Measurements from ENCODE around the gene LRMDA. TPM values are rescaled to one million over a fixed set of nuclear protein-coding genes. Genes with fewer than 3 reads are reported as not detected.

LRMDA gene
- total and polyA plus RNA-seq, 10 of the 15 experiments (the other 5 are each of a cell fraction or from before 2014, with no cell fraction given) = 0.07 to 0.54 (median 0.29) TPM; not detected in 4

- DNase-seq (ENCODE audit: low read depth, low spot score) (no peak), ATAC-seq (no peak), FAIRE-seq (no peak)
- no peaks in the 10 kb centered on the region for H3K36me3 ChIP-seq (ENCODE audit: control insufficient read depth in 2 of 2, insufficient read depth in 2 of 2, low read length in 1 of 2)
- no peaks in the 10 kb centered on the region for H3K79me2 ChIP-seq (ENCODE audit: control insufficient read depth, insufficient read depth, low read length)
- in situ Hi-C loops (cut with MboI) = no loop called here
- H3K27ac ChIP-seq (ENCODE audit: control insufficient read depth, insufficient read depth) = no peak overlapping the region
- 25% methylated on average over 11 of the region's 11 CpGs for WGBS (ENCODE audit: insufficient coverage, insufficient replicate concordance, low lambda C conversion rate, missing lambda C conversion rate)
- intact Hi-C loops (cut with micrococcal nuclease; ENCODE audit: unreplicated experiment) = no loop called here
- no peaks in the 10 kb centered on the region for H4K20me1 ChIP-seq (ENCODE audit: control insufficient read depth, insufficient read depth)
- no peak overlapping the region for H3K4me3 ChIP-seq
- ChIA-PET RAD21 (ENCODE audit: unreplicated experiment) (interaction anchor here (0.6 kb wide), 1 partner anchor 915 kb away, joined by 3 read pairs; no protein-coding TSS in a partner anchor), SMC1A (ENCODE audit: uncharacterized antibody, unreplicated experiment) (interaction anchor here (0.6 kb wide), 2 partner anchors 8 to 933 kb away, joined by 3 read pairs; no protein-coding TSS in a partner anchor), CTCF (interaction anchor here (2.1 kb wide), 1 partner anchor 9 kb away, joined by 8 read pairs; no protein-coding TSS in a partner anchor), POLR2A (no interaction called here)
- no peak overlapping the region for H3K9ac ChIP-seq (ENCODE audit: control insufficient read depth, insufficient read depth, low read length)
- no peaks in the 10 kb centered on the region for H3K27me3 ChIP-seq (replicated peaks in 1 of 2; ENCODE audit: control insufficient read depth in 2 of 2, insufficient read depth in 2 of 2, low read length in 1 of 2)
- H3K9me3 ChIP-seq (replicated peaks; ENCODE audit: control insufficient read depth, insufficient read depth, low read length) = no peaks in the 10 kb centered on the region
- BruUV-seq (replicated peaks) = no TSS peak
- no peak for TF ChIP-seq KLF5 (IDR thresholded peaks at IDR 0.05; ENCODE audit: partially characterized antibody)
- no peak for TF ChIP-seq CHD4 (IDR thresholded peaks at IDR 0.05)
- no peak for TF ChIP-seq EP300 (IDR thresholded peaks at IDR 0.05; ENCODE audit: borderline replicate concordance in 1 of 2, control insufficient read depth in 1 of 2, low read depth in 2 of 2, low read length in 2 of 2)
- TF ChIP-seq SMC3 (IDR thresholded peaks at IDR 0.05; ENCODE audit: borderline replicate concordance, low read length) = no peak
- no peak overlapping the region for H3K4me2 ChIP-seq (ENCODE audit: control insufficient read depth, insufficient read depth)
- no peaks in the 10 kb centered on the region for H3K4me1 ChIP-seq (ENCODE audit: control insufficient read depth, insufficient read depth, low read length)
- no peak overlapping the region for H2AFZ ChIP-seq (ENCODE audit: control insufficient read depth, low read depth, low read length)
These were observed 820.6 kb downstream of the LRMDA start for GRCh38 chr10:76251841-76252671.

GRCh38 chr10:76252733-76253132 lies 821.3 kb downstream of the LRMDA start:
- ChIA-PET CTCF (interaction anchor here (2.1 kb wide), 1 partner anchor 9 kb away, joined by 8 read pairs; no protein-coding TSS in a partner anchor), SMC1A (ENCODE audit: uncharacterized antibody, unreplicated experiment) (interaction anchor here (0.6 to 0.7 kb wide), 3 partner anchors 9 to 1240 kb away, joined by 3 to 5 read pairs (median 3); no protein-coding TSS in a partner anchor), POLR2A (no interaction called here), RAD21 (ENCODE audit: unreplicated experiment) (interaction anchor here (0.6 kb wide), 1 partner anchor 916 kb away, joined by 3 read pairs; no protein-coding TSS in a partner anchor)
- no peaks in the 10 kb centered on the region for H3K4me1 ChIP-seq (ENCODE audit: control insufficient read depth, insufficient read depth, low read length)
- H2AFZ ChIP-seq (ENCODE audit: control insufficient read depth, low read depth, low read length) = no peak overlapping the region
- H4K20me1 ChIP-seq (ENCODE audit: control insufficient read depth, insufficient read depth) = no peaks in the 10 kb centered on the region
- no peaks in the 10 kb centered on the region for H3K27me3 ChIP-seq (replicated peaks in 1 of 2; ENCODE audit: control insufficient read depth in 2 of 2, insufficient read depth in 2 of 2, low read length in 1 of 2)
- BruUV-seq (replicated peaks) = no TSS peak
- ATAC-seq = no peak
- no peak overlapping the region for H3K4me3 ChIP-seq
- no peaks in the 10 kb centered on the region for H3K79me2 ChIP-seq (ENCODE audit: control insufficient read depth, insufficient read depth, low read length)
- no peaks in the 10 kb centered on the region for H3K9me3 ChIP-seq (replicated peaks; ENCODE audit: control insufficient read depth, insufficient read depth, low read length)
- 25% methylated on average over 7 of the region's 7 CpGs for WGBS (ENCODE audit: insufficient coverage, insufficient replicate concordance, low lambda C conversion rate, missing lambda C conversion rate)
- H3K27ac ChIP-seq (ENCODE audit: control insufficient read depth, insufficient read depth) = no peak overlapping the region
- H3K36me3 ChIP-seq (ENCODE audit: control insufficient read depth in 2 of 2, insufficient read depth in 2 of 2, low read length in 1 of 2) = no peaks in the 10 kb centered on the region
- no peak for DNase-seq (ENCODE audit: low read depth, low spot score)
- no peak overlapping the region for H3K9ac ChIP-seq (ENCODE audit: control insufficient read depth, insufficient read depth, low read length)
- intact Hi-C loops (cut with micrococcal nuclease; ENCODE audit: unreplicated experiment) = no loop called here
- H3K4me2 ChIP-seq (ENCODE audit: control insufficient read depth, insufficient read depth) = no peak overlapping the region
- no peak for FAIRE-seq
- in situ Hi-C loops (cut with MboI) = no loop called here
- TF ChIP-seq USF1 (IDR thresholded peaks at IDR 0.05; ENCODE audit: borderline replicate concordance, extremely low read length, insufficient read depth, low read depth, low read length) = no peak
- TF ChIP-seq REST (IDR thresholded peaks at IDR 0.05; ENCODE audit: low read depth, low read length) = no peak
- TF ChIP-seq MYB (IDR thresholded peaks at IDR 0.05; ENCODE audit: borderline replicate concordance, low read depth, low read length) = no peak
- TF ChIP-seq ETV6 (conservative IDR thresholded peaks at IDR 0.05 in 1 of 2, IDR thresholded peaks at IDR 0.05 in 1 of 2; ENCODE audit: borderline replicate concordance in 1 of 2, low read depth in 1 of 2) = no peak
- TF ChIP-seq SMARCA5 (IDR thresholded peaks at IDR 0.05) = no peak

Measured in GM12878 (cell line).